ENCODE measurements around the gene CD248. TPM values are rescaled to one million over a fixed set of nuclear protein-coding genes. Genes with fewer than 3 reads are reported as not detected.
"Not testable (repeated sequence)": the region's sequence is repeated elsewhere in the genome, so short reads cannot be mapped to it uniquely, and the experiment has no call there.

CD248 gene
- total RNA-seq, 1 donor from 2014 or later: 2.1 TPM

- no peak for DNase-seq (ENCODE audit: extremely low read depth, low read depth, low spot score)
Measured at GRCh38 chr11:66328302-66329144, 11.7 kb upstream of the CD248 start.

DNA sequence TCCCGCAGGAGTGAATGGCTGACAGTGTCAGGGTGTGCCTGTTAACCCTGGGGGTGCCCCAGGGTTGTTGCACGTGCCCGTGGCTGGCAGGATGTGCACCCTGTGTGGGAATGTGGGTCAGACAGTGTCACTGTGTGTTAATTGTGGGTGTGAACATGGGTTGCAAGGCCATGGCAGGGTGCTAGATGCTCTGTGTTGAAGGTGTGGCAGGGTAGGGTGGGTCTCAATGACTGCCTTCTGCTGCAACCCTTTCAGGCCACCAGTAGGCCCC is 11.1 kb upstream of the CD248 start:
- DNase-seq (ENCODE audit: extremely low read depth, low read depth, low spot score): no peak

- no peak for DNase-seq (ENCODE audit: extremely low read depth, low read depth, low spot score)
Measured at GRCh38 chr11:66327171-66328030, 10.6 kb upstream of the CD248 start.

- no peak for DNase-seq (ENCODE audit: extremely low read depth, low read depth, low spot score)
Measured at GRCh38 chr11:66326261-66327111, 9.6 kb upstream of the CD248 start.

DNA sequence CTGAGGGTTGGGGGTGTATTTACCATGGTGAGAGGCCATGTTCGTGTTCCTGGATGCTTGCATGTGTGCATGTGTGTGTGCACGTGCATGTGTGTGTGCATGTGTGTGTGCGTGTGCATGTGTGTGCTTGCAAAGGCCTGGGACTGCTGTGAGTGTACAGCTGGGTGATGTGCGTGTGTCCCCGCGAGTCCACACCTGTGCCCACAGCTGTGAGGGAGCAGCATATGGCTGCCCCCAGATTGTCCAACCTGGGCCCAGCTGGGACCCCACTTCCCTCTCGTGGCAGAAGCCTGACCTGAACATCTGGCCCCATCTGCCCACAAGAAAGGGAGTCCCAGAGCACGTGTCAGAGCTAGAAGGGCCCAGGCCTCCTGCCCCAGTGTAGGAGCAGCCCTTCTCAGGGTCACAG is 8.4 kb upstream of the CD248 start:
- DNase-seq (ENCODE audit: extremely low read depth, low read depth, low spot score): no peak

DNA sequence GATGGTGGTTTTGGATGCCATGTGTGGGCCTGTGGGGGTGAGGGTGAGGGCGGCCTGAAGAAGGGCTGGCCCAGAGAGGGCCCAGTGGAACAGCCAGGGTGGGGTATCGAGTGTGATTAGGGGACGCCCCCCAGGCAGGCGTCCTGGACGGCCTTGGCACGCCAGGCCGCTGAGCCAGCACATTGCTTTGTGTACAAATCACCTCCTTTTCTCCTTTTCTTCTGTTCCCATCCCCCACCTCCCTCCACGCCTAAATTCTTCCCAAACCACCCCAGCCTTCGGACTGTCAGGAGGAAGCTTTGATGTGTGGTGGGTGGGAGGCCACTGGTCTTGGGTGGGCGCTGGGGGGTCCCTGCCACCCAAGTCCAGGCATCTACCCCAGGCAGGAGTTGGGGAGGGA is 7.8 kb upstream of the CD248 start:
- DNase-seq (ENCODE audit: extremely low read depth, low read depth, low spot score): no peak

DNA sequence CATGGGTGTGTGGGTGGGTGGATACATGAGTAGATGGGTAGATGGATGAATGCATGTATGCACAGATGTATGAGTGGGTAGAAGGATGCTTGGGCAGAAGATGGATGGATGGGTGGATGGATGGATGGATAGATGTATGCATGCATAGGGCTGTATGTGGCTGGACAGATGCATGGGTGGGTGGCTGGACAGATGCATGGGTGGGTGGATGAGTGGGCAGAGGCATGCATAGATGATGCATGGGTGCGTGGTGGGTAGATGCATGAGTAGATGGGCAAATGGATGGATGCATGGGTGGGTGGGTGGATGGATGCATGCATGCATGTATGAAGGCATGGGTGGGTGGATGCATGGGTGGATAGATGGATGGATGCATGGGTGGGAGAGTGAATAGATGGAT is 6.8 kb upstream of the CD248 start:
- DNase-seq (ENCODE audit: extremely low read depth, low read depth, low spot score): no peak

- no peak for DNase-seq (ENCODE audit: extremely low read depth, low read depth, low spot score)
Measured at GRCh38 chr11:66322732-66323427, 6.0 kb upstream of the CD248 start.

- no peak for DNase-seq (ENCODE audit: extremely low read depth, low read depth, low spot score)
Measured at GRCh38 chr11:66321606-66322005, 4.8 kb upstream of the CD248 start.

GRCh38 chr11:66320748-66321147 is 3.9 kb upstream of the CD248 start:
- not testable (repeated sequence) for DNase-seq (ENCODE audit: extremely low read depth, low read depth, low spot score)

DNA sequence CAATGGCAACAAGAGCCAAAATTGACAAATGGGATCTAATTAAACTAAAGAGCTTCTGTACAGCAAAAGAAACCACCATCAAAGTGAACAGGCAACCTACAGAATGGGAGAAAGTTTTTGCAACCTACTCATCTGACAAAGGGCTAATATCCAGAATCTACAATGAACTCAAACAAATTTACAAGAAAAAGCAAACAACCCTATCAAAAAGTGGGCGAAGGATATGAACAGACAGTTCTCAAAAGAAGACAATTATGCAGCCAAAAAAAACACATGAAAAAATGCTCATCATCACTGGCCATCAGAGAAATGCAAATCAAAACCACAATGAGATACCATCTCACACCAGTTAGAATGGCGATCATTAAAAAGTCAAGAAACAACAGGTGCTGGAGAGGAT is 3.4 kb upstream of the CD248 start:
- not testable (repeated sequence) for DNase-seq (ENCODE audit: extremely low read depth, low read depth, low spot score)

DNA sequence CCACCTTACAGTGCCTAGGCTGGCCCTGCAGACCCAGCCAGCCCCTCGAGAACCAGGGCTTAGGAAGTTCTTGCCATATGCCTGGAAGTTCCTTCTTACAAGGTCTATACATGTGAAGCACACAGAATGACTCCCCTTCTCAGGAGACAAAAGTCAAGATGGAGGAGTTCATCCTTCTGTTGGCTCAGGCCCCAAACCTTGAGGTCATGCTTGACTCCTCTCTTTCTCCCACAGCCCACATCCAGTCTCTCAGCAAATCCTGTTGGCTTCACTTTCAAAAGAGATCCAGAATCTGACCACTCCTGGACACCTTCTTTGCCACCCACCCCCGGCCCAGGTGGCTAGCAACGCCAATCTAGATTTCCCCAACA is 1.7 kb upstream of the CD248 start:
- no peak for DNase-seq (ENCODE audit: extremely low read depth, low read depth, low spot score)

DNA sequence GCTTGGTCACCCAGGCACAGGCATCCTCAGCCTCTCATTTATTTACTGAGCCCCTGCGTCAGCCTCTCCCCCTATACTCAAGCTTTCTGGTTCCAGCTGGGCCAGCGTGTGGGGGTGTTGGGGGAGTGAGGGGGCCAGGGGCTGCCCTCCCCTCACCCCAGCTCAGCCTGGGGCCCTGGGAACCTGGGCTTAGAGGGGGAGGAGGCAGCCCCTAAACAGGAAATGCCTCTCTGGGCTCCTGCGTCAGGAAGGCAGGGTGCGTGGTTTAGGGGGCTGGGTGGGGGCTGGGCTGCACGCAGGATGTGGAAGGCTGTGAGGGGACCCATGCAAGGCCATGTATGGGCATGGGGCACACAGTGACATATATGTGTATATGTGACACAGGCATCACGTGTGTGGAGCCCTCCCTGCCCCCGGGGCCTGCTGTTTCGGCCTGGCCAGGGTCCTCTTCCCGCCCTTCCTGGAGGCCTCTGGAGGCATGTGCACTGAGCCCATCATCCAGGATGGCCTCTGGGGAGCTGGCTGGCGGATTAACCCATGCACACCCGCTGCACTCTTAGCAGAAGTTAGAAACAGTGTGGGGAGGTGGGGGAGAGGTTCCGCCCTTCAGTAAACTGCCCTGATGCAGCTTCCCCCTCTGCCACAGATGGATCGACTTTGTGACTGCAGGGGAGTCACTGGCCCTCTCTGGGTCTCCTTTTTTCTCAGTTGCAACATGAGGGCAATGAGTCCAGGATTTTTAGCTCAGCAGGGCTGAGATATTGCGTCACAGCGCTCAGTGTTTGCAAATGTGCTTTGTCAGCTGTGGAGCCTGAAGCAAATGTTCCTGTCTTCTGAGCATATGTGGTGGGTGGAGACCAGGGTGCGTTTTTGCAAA is 1.1 kb upstream of the CD248 start:
- DNase-seq (ENCODE audit: extremely low read depth, low read depth, low spot score): no peak

DNA sequence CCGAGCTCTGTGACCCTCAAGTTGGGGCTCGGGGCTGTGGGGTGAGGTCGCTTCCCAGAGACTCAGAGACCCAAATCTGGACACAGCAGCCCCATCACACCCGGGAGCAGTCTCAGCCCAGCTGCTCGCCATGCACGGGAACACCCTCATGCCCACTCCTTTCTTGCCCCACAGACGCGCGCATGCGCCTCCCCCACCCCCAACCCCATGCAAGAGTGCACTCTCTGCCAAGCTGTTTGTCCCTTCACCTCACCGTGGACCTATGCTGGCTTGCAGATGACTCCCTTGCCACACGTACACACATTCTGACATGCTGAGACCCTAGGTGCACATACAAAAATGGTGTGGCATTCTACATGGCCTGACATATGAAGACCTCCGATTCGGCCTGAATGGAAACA is 478 bp upstream of the CD248 start:
- DNase-seq (ENCODE audit: extremely low read depth, low read depth, low spot score): no peak

DNA sequence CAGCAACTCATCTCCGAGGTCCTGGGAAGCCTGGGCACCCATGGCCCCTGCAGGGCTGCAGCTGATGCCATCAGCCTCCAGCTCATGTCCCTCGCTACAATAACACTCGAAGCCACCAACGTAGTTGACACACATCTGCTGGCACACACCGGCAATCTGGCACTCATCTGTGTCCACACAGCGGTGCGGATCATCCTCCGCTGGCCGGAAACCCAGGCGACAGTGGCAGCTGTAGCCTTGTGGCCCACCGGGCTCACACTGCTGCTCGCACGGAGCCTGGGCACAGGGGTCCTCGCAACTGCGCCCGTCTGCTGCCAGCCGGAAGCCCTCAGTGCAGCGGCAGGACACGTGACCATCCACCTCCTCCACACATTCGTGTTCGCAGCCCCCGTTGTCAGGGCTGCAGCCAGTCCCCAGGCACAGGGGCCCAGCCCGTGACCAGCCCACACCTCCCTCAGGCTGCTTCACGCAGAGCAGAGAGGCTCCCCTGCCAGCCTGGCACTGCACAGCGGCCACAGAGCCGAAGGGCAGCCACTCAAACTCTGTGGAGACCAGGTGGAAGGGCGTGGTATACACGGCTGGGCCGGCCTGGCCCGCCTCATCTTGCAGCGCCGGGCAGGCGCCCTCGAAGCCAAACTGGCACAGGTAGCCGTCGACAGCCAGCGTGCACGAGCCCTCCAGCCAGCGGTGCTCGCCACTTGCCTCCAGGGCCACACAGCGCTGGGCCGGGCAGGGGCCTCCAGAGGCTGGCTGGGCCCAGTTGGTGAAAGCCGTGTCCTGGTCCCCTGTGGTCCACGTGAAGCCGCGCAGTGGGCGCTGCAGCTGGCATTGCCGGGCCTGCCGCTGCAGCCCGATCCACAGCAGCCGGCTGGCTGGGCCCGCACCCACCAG is 678 bp downstream of the CD248 start:
- no peak for DNase-seq (ENCODE audit: extremely low read depth, low read depth, low spot score)

- DNase-seq (ENCODE audit: extremely low read depth, low read depth, low spot score): no peak
Measured at GRCh38 chr11:66315498-66315885, 1.4 kb downstream of the CD248 start.

DNA sequence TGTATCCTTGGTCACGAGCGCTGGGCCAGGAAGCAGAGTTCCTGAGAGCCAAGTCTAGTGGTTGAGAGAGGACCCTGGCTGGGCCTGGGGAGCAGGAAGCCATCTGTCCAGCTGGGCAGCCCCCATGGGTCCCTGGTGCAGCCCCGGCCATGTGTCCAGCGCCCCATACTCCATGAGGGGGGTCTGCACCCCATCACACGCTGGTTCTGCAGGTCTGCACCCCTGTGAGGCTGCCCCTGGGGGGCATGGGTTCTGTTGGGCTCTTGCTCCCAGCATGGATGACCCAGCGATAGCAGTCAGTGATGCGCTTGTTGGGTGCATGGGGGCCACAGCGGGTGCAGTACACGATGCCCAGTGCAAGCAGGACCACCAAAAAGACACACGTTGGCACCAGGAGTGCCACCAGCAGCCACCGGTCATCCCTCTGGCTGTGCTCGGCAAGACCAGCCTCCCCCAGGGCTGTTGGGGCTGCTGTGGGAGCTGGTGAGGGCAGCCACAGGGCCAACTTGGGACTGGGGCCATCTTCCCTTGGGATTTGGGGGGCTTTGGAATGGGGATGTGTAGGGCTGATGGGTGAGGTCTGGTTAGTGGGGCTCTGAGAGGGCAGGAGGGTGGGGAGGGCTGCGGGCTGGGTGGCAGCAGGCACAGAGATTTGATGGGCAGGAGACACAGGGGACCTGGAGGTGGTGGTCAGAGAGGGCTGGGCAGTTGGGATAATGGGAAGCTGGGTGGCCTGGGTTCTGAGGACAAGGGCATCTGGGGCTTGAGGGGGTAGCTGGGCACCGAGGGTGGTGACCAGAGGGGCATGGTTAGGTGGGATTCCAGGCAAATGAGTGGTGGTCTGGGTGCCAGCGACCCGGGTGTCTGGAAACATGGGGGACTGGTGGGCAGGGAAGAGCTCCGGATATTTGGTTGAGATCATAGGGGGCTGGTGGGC is 2.0 kb downstream of the CD248 start:
- no peak for DNase-seq (ENCODE audit: extremely low read depth, low read depth, low spot score)

- DNase-seq (ENCODE audit: extremely low read depth, low read depth, low spot score): no peak
Measured at GRCh38 chr11:66314186-66314501, 2.7 kb downstream of the CD248 start.
